ENCODE data around the gene CDK19. TPM values are rescaled to one million over a fixed set of nuclear protein-coding genes. Genes with fewer than 3 reads are reported as not detected.
"Not testable (repeated sequence)": the region's sequence is repeated elsewhere in the genome, so short reads cannot be mapped to it uniquely, and the experiment has no call there.

CDK19 gene
- total RNA-seq, 1 donor from 2014 or later: 62.4 TPM

- FAIRE-seq (no peak), DNase-seq (ENCODE audit: low spot score in 2 of 2) (no peak)
Observed at GRCh38 chr6:110595112-110595511, 220.2 kb downstream of the CDK19 start.

DNA sequence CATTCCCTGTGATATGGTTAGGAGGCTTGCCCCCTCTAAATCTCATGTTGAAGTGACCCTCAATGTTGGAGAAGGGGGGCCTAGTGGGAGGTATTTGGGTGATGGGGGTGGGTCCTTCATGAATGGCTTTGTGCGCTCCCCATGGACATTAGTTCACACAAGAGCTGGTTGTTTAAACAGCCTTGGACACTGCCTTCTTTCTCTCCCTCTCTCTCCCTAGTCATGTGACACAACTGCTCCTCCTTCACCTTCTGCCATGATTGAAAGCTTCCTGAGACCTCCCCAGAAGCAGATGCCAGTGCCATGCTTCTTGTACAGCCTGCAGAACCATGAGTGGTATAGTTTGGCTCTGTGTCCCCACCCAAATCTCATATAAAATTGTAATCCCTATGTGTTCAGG, 221.6 kb downstream of the CDK19 start:
- DNase-seq (ENCODE audit: low spot score in 2 of 2) (no peak), FAIRE-seq (no peak)

DNA sequence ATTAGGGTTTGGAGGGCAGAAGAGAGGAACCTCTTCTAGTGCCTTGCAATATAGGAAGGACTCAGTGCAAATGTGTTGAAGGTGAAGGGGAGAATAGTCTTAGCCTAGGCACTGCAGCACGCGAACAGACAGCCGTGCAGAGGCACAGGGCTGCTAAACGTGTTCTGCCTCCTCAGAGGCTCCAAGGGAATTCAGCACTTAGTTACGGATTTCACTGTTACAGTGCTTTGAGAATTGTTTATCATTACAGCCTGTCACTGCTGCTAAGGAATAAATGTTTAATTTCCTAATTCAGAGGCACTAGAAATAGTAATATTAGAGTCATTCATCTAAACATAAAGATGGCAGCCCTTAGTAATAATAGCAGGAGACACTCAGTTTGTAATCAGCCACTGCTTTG, 222.5 kb downstream of the CDK19 start:
- FAIRE-seq: no peak
- DNase-seq (ENCODE audit: low spot score in 2 of 2): no peak

- DNase-seq (ENCODE audit: low spot score in 2 of 2) (no peak), FAIRE-seq (no peak)
Observed at GRCh38 chr6:110590821-110591351, 224.4 kb downstream of the CDK19 start.

DNA sequence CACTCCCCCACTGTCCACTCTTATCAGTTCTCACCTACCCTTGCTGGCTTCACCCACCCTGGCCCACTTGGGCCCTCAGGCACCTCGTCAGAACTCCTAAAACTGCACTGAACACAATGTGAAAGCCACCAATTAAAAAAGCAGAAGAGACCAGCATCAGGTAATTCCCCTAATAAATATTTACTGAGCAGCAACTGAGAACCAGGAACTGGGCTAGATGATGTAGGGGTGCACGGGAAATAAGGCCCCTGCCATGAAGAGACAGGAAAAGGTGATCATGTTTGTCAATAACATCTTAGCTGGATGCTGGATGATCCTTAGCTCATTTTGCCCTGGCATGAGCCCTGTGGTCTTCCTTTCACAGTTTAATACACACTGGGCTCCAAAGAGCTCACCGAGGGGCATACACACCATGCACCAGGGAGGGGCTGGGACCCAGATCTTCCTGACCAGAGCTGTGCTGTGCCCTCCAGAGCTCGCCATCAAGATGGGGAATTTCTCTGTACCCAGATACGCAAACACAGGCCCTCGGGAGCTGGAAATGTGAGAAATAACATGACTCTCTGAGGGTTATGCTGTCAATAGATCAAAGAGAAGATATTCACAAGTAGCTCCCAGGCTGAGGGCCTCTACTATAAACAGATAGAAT, 225.3 kb downstream of the CDK19 start:
- no peak for FAIRE-seq
- no peak for DNase-seq (ENCODE audit: low spot score in 2 of 2)

DNA sequence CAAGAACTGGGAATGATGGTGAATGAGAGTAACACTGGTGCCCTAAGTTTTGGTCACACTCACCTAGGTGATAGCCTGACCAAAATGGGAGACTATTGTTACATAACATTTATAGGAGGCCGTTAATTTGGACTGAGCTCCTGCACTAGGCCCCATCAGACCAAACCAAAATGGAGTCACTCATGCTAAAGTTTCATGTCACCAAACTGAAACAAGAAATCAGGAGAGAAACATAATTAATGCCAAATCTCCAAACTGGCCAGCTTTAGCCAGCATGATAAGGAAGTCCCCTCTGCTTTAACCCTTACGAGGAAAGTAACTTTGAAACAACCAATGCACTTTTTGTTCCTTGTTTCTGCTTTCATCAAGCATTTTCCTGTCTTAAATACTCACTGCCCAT, 227.9 kb downstream of the CDK19 start:
- FAIRE-seq (no peak), DNase-seq (ENCODE audit: low spot score in 2 of 2) (no peak)

DNA sequence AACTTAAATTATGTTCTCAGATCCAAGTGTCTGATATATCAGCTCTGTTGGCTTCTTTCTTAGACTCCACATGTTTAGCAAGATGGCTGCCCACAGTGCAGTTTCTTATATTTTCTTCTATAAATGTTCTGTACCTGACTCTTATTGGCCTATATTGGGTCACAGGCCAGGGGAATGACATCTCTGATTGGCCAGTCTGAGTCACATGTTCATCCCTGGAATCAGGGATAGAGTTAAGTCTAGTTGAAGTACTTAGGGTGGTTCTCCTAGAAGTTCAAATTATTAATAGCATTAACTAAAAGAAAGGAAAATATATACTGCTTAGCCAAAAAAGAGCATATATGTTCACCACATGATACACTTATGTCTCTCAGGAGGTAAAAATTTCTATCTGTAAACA, 233.6 kb downstream of the CDK19 start:
- DNase-seq (ENCODE audit: low spot score in 2 of 2): no peak
- FAIRE-seq: no peak

- not testable (repeated sequence) for DNase-seq (ENCODE audit: low spot score in 2 of 2); FAIRE-seq
Observed at GRCh38 chr6:110577596-110578167, 237.6 kb downstream of the CDK19 start.

DNA sequence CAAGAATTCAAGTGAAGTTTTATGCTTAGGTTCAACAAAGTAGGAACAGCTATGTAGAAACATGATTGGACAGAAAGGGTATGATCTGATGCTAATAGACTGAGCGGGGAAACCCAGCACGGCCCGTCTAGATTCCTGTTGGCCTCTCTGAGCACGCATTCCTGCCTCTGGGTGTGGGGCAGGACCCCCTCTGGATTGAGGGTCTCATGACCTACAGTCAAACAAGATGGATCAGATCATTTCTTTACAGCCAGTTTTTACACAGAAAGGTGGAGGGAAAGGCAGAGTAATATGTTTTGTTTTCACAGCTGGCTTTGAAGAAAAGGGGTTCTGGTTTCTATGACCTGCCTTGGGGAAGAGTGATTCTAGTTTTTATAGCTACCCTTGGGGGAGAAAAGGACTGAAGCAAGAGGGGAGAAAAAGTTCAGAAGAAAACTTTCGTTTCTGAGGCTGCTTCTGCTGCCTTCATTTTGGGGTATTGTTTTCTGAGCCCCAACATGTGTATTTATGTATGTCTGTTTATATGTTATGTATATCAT, 239.3 kb downstream of the CDK19 start:
- FAIRE-seq (no peak), DNase-seq (ENCODE audit: low spot score in 2 of 2) (no peak)

- no peak for DNase-seq (ENCODE audit: low spot score in 2 of 2)
- no peak for FAIRE-seq
Observed at GRCh38 chr6:110574817-110575216, 240.5 kb downstream of the CDK19 start.

DNA sequence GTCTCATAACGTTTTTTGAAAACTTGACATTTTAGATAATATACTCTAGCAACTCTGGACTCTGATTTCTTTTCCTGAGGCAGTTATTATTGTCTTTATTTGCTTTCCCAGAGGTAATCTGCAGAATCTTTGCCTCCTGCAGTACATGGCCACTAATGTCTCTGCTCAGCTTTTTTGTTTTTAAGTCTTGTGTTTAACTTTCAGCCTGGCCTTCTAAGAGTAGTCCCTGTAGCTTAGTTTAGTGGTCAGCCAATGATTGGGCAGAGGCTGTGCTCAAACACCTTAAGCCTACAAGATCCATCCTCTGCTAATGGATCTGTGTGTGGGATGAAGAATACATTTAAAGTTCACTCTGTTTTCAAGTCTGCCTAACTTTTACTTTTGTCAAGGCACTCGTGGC, 241.7 kb downstream of the CDK19 start:
- FAIRE-seq (no peak), DNase-seq (ENCODE audit: low spot score in 2 of 2) (no peak)

- DNase-seq (ENCODE audit: low spot score in 2 of 2): no peak
- FAIRE-seq: no peak
Observed at GRCh38 chr6:110573136-110573535, 242.1 kb downstream of the CDK19 start.

GRCh38 chr6:110567957-110568696, 247.1 kb downstream of the CDK19 start:
- FAIRE-seq (no peak), DNase-seq (ENCODE audit: low spot score in 2 of 2) (no peak)

- FAIRE-seq: no peak
Observed at GRCh38 chr6:110566346-110567125, 248.7 kb downstream of the CDK19 start.

DNA sequence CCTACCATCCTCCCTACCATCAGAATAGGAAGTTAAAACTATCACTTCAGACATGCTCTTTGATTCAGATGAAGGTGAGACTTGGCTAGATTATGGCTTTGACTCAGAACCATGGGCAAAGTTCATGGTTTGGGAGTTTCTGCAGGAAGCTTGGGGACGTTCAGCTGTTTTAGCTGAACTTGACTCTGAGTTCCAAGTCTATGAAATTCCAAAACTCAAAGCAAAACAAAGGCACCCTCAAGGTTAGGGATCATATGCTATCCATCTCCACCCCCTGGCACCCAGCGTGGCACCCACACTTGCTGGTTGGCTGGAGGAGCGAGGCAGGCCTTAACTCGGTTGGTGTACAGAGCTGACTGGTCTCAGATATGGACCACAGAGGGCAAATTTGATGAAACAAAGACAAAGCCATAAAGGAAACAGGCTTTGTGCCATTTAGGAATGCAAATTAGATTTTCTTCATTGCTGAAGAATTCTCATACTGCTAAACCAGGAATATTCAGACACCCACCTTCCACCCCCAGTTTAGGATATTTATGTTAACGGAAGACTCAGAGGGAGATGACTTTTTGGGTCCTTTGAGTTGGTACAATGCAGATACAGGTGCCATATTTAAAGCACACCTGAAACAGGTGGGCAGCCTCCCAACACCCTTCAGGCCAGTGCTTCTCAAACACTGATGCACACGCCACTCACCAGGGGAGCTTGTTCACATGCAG, 250.4 kb downstream of the CDK19 start:
- no peak for FAIRE-seq

More at GRCh38 chr6:110566346-110567125, 248.7 kb downstream of the CDK19 start:
- no peak for DNase-seq (ENCODE audit: low spot score in 2 of 2)

DNA sequence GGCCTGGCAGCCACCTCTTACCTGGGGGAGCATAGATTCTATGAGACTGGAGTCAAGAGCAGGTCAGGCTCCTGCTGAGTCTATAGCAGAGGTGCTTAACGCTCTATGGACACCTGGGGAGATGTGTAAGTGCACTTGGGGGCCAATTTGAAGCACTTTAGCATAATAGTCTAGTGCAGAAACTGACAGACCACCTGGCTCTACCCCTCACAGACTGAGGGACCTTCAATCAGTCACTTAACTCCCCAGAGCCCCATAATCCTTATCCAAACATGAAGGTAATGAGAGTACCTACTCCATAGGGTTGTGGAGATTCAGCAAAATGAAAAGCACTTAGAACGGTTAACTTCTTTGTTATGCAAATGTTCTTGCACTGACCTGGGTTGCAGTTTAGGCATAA, 251.6 kb downstream of the CDK19 start:
- DNase-seq (ENCODE audit: low spot score in 2 of 2): no peak

More for the DNA sequence above, 250.4 kb downstream of the CDK19 start:
- no peak for DNase-seq (ENCODE audit: low spot score in 2 of 2)

GRCh38 chr6:110562316-110562915, 252.9 kb downstream of the CDK19 start:
- FAIRE-seq: no peak
- DNase-seq (ENCODE audit: low spot score in 2 of 2): no peak

More for the DNA sequence above, 251.6 kb downstream of the CDK19 start:
- FAIRE-seq: no peak

DNA sequence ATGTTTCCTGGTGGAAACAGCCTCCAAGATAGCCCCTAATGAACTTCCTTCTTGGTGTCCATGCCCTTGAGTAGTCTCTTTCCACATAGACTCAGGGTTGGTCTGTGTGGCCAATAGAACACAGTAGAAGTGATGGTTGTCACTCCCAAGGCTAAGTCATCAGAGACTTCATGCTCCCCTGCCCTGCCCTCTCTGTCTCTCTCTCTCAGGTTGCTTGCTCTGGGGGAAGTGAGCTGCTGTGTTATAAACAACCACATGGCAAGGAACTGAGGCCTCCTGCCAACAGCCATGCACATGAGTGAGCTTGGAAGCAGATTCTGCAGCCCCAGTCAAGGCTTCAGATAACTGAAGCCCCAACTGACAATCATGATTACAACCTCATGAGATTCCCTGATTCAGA, 253.6 kb downstream of the CDK19 start:
- no peak for FAIRE-seq
- DNase-seq (ENCODE audit: low spot score in 2 of 2): no peak

DNA sequence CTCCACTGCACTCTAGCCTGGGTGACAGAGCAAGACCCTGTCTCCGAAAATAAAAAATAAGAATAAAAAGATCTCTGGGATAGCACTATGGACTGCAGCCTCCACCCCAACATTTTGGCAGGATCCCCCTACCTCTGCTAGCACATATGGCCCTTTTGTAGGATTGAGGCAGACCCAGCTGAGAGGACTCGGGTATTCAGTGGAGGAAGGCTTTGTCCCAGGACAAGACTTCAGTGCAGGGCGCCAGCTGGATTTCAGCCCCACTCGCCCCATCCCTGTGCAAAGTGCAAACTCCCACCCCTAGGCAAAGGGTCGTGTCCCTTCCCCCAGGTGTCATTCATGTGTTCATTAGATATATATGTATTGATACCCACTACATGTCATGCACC, 254.3 kb downstream of the CDK19 start:
- FAIRE-seq: no peak

More for the DNA sequence above, 254.3 kb downstream of the CDK19 start:
- no peak for DNase-seq (ENCODE audit: low spot score in 2 of 2)

Data from frontal cortex (tissue), 4 donors.